ENCODE data around the gene TJP2. TPM values are rescaled to one million over a fixed set of nuclear protein-coding genes. Genes with fewer than 3 reads are reported as not detected.

Gene TJP2
- 18.0 and 19.4 TPM in 2 replicates for total RNA-seq

DNA sequence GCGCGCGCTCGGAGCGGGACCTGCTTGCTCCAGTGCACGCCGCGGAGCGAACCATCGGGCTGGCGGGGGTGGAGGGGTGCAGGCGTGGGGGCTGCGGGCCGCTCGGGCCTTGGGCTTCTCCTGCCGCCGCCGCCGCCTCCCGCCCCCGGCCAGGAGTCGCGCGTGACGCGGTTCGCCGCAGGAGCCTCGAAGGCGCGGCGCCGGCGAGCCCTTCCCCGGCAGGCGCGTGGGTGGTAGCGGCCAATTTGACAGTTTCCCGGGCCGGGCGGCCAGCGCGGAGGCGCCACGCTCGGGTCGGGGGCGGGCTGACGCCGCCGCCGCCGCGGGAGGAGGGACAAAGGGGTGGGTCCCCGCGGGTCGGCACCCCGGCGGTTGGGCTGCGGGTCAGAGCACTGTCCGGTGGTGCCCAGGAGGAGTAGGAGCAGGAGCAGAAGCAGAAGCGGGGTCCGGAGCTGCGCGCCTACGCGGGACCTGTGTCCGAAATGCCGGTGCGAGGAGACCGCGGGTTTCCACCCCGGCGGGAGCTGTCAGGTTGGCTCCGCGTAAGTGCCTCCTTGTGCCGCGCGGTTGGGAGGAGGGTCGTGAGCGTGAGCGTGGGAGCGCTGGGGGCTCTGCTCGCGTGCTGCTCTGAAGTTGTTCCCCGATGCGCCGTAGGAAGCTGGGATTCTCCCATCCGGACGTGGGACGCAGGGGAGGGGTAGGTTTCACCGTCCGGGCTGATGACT, at the start of gene TJP2:
TSS of gene TJP2 (plus strand) at position 387 of the 725 bp plus-strand sequence. CDS start at position 483, 96 bp downstream.
- Mint-ChIP-seq H3K9me3 (no peaks in the 10 kb centered on the region), H3K27me3 (peaks cover 24% of the 10 kb centered on the region), H3K27ac (peak within 1 kb of the TSS; percentile 78), H3K4me1 (peaks cover 63% of the 10 kb centered on the region), H3K4me3 (peak within 1 kb of the TSS; percentile 84), H3K36me3 (ENCODE audit: low read depth) (no peaks in the 10 kb centered on the region)
- peak; percentile 91 for DNase-seq
- intact Hi-C loops (cut with micrococcal nuclease), result loop anchor here (2.0 to 10.0 kb wide), 3 partner anchors 521 to 1241 kb away; partner anchors contain the start of gene KLF9

DNA sequence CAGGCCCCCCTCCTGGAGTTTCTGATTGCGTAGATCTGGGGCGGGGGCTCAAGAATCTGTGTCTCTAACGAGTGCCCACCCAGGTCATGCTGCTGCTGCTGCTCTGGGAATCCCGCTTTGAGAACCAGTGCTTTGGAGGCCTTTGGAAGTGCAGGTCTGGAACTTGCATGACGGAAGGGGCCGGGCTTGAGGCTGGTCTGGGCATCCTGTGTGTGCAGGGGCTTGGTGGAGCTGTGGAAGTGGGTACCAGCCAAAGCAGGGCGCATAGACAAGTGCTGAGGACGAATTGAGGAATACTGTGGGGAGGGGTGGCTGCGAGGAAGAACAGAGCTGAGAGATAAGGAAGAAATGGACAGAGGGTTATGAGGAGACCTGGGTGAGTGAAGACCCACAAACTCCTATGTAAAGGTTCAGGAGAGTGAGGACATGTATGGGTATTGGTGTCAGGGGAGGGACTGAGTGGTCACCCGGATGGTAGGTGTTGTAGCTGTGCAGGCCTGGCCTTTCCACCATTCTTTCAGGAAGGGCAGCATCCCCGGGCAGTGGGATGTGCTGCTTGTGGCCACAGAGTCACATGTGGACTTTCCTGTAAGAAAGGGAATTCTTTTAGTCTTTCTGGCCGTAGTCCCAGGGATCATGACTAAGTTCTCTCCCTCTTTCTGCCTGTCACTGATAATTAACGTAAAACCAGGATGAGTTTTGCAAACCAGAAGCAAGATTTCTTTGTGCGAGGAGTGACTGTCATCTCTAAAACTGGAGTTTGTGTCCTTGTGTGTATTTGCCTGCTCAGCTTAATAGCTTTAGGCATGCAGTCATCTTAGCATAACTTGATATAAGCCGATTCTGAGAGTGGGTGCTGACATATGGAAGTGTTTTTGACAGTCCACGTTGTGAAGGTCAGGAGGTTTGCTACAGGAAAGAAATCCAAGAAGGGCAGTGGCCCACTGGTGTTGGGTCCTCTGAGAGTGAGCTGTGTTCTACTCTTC, 43.3 kb upstream of the TJP2 start:
- Mint-ChIP-seq H3K36me3 (ENCODE audit: low read depth) (no peaks in the 10 kb centered on the region), H3K27me3 (no peaks in the 10 kb centered on the region), H3K27ac (no peak overlapping the region), H3K4me3 (no peak overlapping the region), H3K9me3 (no peaks in the 10 kb centered on the region), H3K4me1 (no peaks in the 10 kb centered on the region)
- intact Hi-C loops (cut with micrococcal nuclease), result loop anchor here (1.0 kb wide), 1 partner anchor 8 kb away; no protein-coding TSS in a partner anchor
- DNase-seq, result no peak

DNA sequence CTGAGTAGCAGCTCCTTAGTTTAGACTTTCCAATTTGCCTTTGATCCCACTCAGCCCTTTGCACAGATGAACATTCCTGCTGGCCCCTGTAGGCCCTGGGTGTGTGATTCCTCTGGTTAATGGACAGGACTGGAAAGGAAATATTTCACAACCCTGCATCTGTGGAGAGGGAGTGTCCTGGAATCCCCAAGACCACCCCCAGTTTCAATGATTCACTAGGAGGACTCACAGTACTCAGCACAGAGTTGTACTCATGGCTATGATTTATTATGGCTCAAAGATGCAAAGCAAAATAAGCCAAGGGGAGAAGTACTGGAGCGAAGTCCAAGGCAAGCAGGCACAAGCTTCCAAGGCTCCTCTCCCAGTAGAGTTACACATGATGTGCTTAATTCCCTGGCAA, 42.4 kb upstream of the TJP2 start:
- DNase-seq, result no peak
- intact Hi-C loops (cut with micrococcal nuclease), result no loop called here
- no peaks in the 10 kb centered on the region for H3K27me3 Mint-ChIP-seq
- H3K4me3 Mint-ChIP-seq, result no peak overlapping the region
- H3K9me3 Mint-ChIP-seq, result no peaks in the 10 kb centered on the region
- no peaks in the 10 kb centered on the region for H3K36me3 Mint-ChIP-seq (ENCODE audit: low read depth)
- no peak overlapping the region for H3K27ac Mint-ChIP-seq
- H3K4me1 Mint-ChIP-seq, result no peaks in the 10 kb centered on the region

DNA sequence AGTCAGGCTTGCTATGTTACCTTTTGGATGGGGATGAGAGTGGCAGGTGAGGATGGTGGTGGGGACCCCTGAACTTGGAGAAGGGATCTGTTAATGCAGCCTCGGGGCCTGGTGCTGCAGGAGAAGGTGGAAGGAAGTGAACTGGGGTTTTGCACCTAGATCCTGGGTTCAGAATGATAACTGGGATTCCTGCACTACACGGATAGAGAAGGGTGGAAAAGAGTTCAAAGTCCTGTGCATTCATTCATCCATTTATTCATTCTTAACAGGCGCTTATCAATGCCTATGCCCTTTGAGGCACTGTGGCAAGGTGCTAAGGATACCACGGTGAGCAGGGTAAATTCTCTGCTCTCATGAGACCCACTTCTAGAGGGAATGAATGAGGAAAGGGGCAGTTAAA, 41.7 kb upstream of the TJP2 start:
- Mint-ChIP-seq H3K36me3 (ENCODE audit: low read depth) (no peaks in the 10 kb centered on the region), H3K27ac (no peak overlapping the region), H3K27me3 (no peaks in the 10 kb centered on the region), H3K4me3 (no peak overlapping the region), H3K9me3 (no peaks in the 10 kb centered on the region), H3K4me1 (no peaks in the 10 kb centered on the region)
- DNase-seq, result no peak
- intact Hi-C loops (cut with micrococcal nuclease), result no loop called here

DNA sequence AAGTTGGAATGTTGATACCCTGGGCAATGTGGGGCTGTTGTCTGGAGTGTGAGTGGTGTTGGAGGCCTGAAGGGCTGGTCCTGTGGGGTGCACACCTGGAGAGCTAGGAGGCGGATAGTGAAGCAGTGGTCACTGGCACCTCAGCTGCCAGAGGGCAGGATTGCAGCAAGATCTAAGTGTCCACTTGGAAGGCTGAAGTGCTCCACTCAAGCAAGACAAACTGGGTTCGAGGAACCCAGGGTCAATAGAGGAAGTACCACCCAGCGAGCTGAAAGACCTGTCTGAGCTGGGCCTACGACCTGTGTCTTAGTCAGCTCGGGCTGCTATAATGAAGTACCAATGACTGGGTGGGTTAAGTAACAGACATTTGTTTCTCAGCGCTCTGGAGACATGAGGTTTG, 39.7 kb upstream of the TJP2 start:
- H3K36me3 Mint-ChIP-seq (ENCODE audit: low read depth), result no peaks in the 10 kb centered on the region
- DNase-seq, result no peak
- H3K9me3 Mint-ChIP-seq, result no peaks in the 10 kb centered on the region
- no peaks in the 10 kb centered on the region for H3K4me1 Mint-ChIP-seq
- H3K4me3 Mint-ChIP-seq, result no peak overlapping the region
- H3K27me3 Mint-ChIP-seq, result no peaks in the 10 kb centered on the region
- no peak overlapping the region for H3K27ac Mint-ChIP-seq
- intact Hi-C loops (cut with micrococcal nuclease), result no loop called here

DNA sequence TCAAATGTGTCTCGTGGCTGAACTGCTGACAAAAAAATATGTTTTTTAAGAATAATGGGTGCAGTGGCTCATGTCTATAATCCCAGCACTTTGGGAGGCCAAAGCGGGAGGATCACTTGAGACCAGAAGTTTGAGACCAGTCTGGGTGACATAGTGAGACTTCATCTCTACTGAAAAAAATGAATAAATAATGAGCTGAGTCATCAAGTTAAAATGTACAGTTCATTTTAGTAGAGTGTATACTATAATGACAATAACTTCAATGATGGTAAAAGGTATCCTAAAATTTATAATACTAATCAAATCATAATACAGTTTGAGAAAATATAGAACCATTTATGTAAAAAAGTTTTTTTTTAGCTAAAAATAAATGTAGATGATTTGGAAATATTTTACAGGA, 37.9 kb upstream of the TJP2 start:
- no peaks in the 10 kb centered on the region for H3K27me3 Mint-ChIP-seq
- intact Hi-C loops (cut with micrococcal nuclease), result no loop called here

DNA sequence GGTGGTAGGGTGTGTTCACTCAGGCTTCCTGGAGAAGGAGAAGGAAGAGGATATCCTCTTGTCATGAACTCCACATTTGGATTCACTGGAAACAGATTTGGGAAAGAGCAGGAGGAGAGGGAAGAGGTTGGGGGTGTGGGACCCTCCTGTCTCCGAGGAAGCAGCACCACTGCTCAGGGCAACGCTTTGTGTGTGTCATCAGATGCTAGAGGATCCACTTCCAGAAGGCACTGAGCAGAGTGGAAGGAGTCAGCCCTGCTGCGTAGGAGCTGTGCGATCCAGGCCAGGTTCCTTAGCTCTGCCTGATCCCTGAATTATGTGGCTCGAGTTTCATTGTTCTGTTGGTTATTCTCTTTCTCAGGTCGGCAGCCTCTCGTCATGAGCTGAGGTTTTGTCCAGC, 37.3 kb upstream of the TJP2 start:
- H3K4me3 Mint-ChIP-seq, result no peak overlapping the region
- no peak for DNase-seq
- intact Hi-C loops (cut with micrococcal nuclease), result no loop called here
- no peaks in the 10 kb centered on the region for H3K36me3 Mint-ChIP-seq (ENCODE audit: low read depth)
- no peak overlapping the region for H3K27ac Mint-ChIP-seq
- H3K9me3 Mint-ChIP-seq, result no peaks in the 10 kb centered on the region
- no peaks in the 10 kb centered on the region for H3K27me3 Mint-ChIP-seq
- no peaks in the 10 kb centered on the region for H3K4me1 Mint-ChIP-seq

More for the DNA sequence above, 37.9 kb upstream of the TJP2 start:
- no peaks in the 10 kb centered on the region for H3K4me1 Mint-ChIP-seq
- DNase-seq, result no peak
- no peak overlapping the region for H3K27ac Mint-ChIP-seq
- H3K9me3 Mint-ChIP-seq, result no peaks in the 10 kb centered on the region
- no peaks in the 10 kb centered on the region for H3K36me3 Mint-ChIP-seq (ENCODE audit: low read depth)
- H3K4me3 Mint-ChIP-seq, result no peak overlapping the region

DNA sequence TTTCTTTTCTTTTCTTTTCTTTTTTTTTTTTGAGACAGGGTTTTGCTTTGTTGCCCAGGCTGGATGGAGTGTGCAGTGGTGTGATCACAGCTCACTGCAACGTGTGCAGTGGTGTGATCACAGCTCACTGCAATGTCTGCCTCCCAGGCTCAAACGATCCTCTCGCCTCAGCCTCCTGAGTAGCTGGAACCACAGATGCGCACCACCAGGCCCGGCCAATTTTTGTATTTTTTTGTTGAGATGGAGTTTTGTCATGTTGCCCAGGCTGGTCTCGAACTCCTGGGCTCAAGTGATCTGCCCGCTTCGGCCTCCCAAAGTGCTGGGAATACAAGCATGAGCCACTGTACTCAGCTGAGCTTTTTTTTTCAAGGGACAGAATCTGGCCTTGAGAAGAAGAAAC, 36.8 kb upstream of the TJP2 start:
- no peaks in the 10 kb centered on the region for H3K9me3 Mint-ChIP-seq
- no peaks in the 10 kb centered on the region for H3K36me3 Mint-ChIP-seq (ENCODE audit: low read depth)
- no peaks in the 10 kb centered on the region for H3K4me1 Mint-ChIP-seq
- intact Hi-C loops (cut with micrococcal nuclease), result no loop called here
- no peak overlapping the region for H3K27ac Mint-ChIP-seq
- no peaks in the 10 kb centered on the region for H3K27me3 Mint-ChIP-seq
- H3K4me3 Mint-ChIP-seq, result no peak overlapping the region
- DNase-seq, result no peak

DNA sequence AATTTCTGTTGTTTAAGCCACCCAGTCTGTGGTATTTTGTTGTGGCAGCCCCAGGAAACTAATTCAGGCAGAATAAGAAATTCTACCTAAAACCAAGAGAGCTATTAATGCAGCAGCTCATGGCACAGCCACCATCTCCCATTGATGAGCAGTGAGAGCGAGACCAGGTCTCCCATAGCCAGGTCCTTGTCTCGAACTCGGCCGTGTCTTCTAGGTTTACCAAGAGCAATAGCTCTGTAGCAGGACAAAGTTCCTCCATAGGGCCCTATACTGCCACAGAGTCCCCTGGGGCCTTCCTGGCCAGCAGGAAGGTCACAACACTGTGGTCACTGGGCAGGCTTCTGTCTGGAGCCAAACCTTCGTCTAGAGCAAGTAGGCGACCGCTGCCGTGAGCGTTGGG, 34.5 kb upstream of the TJP2 start:
- intact Hi-C loops (cut with micrococcal nuclease), result no loop called here
- DNase-seq, result no peak
- no peaks in the 10 kb centered on the region for H3K4me1 Mint-ChIP-seq

DNA sequence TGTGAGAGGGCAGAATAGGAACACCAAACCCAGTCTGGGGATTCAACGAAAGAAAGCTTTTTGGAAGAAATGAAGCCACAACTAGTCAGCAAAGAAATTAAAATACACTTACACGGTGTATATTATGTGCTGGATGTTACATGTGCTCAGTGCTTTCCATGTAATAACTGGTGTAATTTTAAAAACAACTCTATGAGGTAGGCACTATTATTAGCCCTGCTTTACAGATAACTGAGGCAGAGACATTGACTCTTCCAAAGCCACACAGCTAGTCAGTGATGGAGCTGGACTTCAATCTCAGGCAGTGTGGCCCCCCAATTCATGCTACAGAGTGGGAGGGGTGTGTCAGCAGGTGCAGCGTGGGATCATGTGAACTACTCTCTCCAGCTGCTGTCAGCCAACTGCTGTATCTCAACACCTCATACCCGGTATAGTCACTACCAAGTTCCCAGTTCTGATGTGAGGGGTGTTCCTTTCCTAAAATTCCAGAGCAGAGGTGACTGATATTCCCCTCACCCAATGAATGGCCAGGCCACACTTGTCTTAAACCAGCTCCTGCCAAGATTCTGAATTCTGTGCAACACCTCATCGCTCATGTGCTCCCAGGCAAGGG, 33.8 kb upstream of the TJP2 start:
- no peak for DNase-seq
- intact Hi-C loops (cut with micrococcal nuclease), result no loop called here
- no peak overlapping the region for H3K27ac Mint-ChIP-seq
- no peak overlapping the region for H3K4me3 Mint-ChIP-seq
- no peaks in the 10 kb centered on the region for H3K9me3 Mint-ChIP-seq
- no peaks in the 10 kb centered on the region for H3K4me1 Mint-ChIP-seq
- H3K27me3 Mint-ChIP-seq, result peaks cover 7% of the 10 kb centered on the region
- H3K36me3 Mint-ChIP-seq (ENCODE audit: low read depth), result no peaks in the 10 kb centered on the region

More for the DNA sequence above, 34.5 kb upstream of the TJP2 start:
- H3K36me3 Mint-ChIP-seq (ENCODE audit: low read depth), result no peaks in the 10 kb centered on the region
- H3K27ac Mint-ChIP-seq, result no peak overlapping the region
- peaks cover 5% of the 10 kb centered on the region for H3K27me3 Mint-ChIP-seq
- no peak overlapping the region for H3K4me3 Mint-ChIP-seq
- H3K9me3 Mint-ChIP-seq, result no peaks in the 10 kb centered on the region

DNA sequence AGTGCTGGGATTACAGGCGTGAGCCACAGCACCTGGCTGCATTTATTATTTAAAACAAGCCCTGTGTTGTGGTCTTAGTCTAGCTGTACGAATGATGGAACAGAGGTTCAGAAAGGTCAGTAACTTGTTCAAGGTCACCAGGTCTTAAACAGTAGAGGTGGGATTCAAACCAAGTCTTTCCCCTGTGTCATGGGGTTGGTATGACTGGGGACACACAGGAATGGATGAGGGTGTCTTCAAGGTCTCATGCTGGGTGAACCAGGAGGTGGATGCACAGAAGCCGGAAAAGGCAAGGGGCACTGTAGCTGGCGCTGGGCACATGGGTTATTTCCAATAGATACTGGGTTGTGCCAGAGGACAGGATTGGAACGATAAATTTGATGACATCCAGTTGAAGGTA, 32.2 kb upstream of the TJP2 start:
- DNase-seq, result no peak
- Mint-ChIP-seq H3K36me3 (ENCODE audit: low read depth) (no peaks in the 10 kb centered on the region), H3K4me3 (no peak overlapping the region), H3K4me1 (no peaks in the 10 kb centered on the region), H3K9me3 (no peaks in the 10 kb centered on the region), H3K27ac (no peak overlapping the region), H3K27me3 (peaks cover 7% of the 10 kb centered on the region)
- intact Hi-C loops (cut with micrococcal nuclease), result no loop called here

DNA sequence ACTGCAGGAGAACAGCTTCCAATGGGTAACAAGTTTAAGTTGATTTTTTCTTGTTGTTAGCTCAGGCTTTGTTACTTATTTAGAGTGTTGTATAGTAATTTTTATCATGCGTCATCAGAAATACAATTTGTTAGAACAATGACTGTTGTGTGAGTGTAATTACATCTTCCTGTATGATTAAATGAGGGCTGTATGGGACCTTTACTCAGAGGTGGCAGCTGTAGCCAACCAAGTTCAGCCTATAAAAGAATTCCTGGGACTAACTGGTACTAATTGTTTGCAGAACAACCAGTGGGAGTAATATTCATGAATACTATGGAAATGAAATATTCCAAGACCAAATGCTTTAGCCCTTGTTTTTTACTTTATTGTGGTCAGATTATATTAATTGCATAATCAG, 30.8 kb upstream of the TJP2 start:
- Mint-ChIP-seq H3K9me3 (no peaks in the 10 kb centered on the region), H3K4me1 (no peaks in the 10 kb centered on the region), H3K27ac (no peak overlapping the region), H3K36me3 (ENCODE audit: low read depth) (no peaks in the 10 kb centered on the region), H3K27me3 (peaks cover 7% of the 10 kb centered on the region), H3K4me3 (no peak overlapping the region)
- no peak for DNase-seq
- intact Hi-C loops (cut with micrococcal nuclease), result no loop called here

DNA sequence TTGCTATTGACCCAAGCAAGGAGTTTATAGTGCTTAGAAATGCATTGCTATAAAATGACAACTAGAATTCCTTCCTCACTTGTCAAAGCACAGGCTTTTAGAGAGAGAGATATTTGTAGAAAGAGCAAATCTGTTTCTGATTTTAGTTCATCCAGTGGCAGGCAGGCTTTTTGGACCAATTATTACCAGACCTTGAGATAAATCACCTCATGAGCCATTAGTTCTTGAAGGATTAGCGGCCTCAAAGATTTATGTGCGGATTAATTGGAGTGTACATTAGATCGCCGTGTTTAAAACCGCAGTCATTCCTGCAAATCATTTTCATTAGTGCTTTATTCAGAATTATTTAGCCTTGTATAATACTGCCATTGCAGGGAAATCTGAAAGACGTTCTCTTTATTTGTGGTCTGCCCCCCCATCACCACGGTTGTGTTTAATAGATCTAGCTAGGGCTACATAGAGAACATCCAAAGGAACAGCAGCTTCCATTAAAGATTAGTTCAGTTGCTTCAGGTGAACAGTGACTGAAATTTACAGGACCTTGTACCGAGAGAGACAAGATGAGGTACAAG, 28.8 kb upstream of the TJP2 start:
- Mint-ChIP-seq H3K27me3 (peaks cover 7% of the 10 kb centered on the region), H3K27ac (no peak overlapping the region), H3K4me3 (no peak overlapping the region), H3K36me3 (ENCODE audit: low read depth) (no peaks in the 10 kb centered on the region), H3K4me1 (no peaks in the 10 kb centered on the region), H3K9me3 (no peaks in the 10 kb centered on the region)
- intact Hi-C loops (cut with micrococcal nuclease), result no loop called here
- no peak for DNase-seq
